HUES6 (cell line): ENCODE results near the gene GRIK3.

Experiments used
- H3K27ac ChIP-seq: 2 replicates; pipeline ENCODE4 v1.7.0; 2013; ENCODE audit warnings: low read depth, mild to moderate bottlenecking, low read length, inconsistent platforms
- H3K27me3 ChIP-seq: 2 replicates; pipeline ENCODE4 v1.6.1; 2013; ENCODE audit warnings: low read length; ENCODE audit not compliant: control insufficient read depth, insufficient read depth
- H3K36me3 ChIP-seq: 2 replicates; pipeline ENCODE4 v1.6.1; 2013; ENCODE audit warnings: low read length; ENCODE audit not compliant: control insufficient read depth, insufficient read depth
- H3K4me1 ChIP-seq: 2 replicates; pipeline ENCODE4 v1.6.1; 2013; ENCODE audit warnings: low read length; ENCODE audit not compliant: control insufficient read depth, insufficient read depth
- H3K4me3 ChIP-seq: 2 replicates; pipeline ENCODE4 v1.5.1; 2013; ENCODE audit warnings: low read depth, low read length
- H3K9ac ChIP-seq: one replicate; pipeline ENCODE4 v1.6.1; 2013; ENCODE audit warnings: mild to moderate bottlenecking, low read length
- H3K9me3 ChIP-seq: 2 replicates; pipeline ENCODE4 v1.6.1; 2013; ENCODE audit warnings: low read depth, low read length; ENCODE audit not compliant: control insufficient read depth, insufficient read depth

Gene GRIK3

GRCh38 chr1:36992139-36992943 is 42.0 kb downstream of the GRIK3 start:
- Histone ChIP-seq H3K4me3 (no peak overlapping the region), H3K27me3 (peaks cover 6% of the 10 kb centered on the region; the same call in 1 of the 2 replicates), H3K9ac (no peak overlapping the region), H3K4me1 (no peaks in the 10 kb centered on the region), H3K36me3 (no peaks in the 10 kb centered on the region), H3K27ac (no peak overlapping the region), H3K9me3 (no peaks in the 10 kb centered on the region)

GRCh38 chr1:36991551-36991950 is 42.8 kb downstream of the GRIK3 start:
- no peaks in the 10 kb centered on the region for H3K4me1 ChIP-seq
- H3K4me3 ChIP-seq: no peak overlapping the region
- no peaks in the 10 kb centered on the region for H3K36me3 ChIP-seq
- no peak overlapping the region for H3K9ac ChIP-seq
- peaks cover 6% of the 10 kb centered on the region; the same call in 1 of the 2 replicates for H3K27me3 ChIP-seq
- no peaks in the 10 kb centered on the region for H3K9me3 ChIP-seq
- H3K27ac ChIP-seq: no peak overlapping the region

- peaks cover 6% of the 10 kb centered on the region; the same call in 1 of the 2 replicates for H3K27me3 ChIP-seq
These were observed 43.4 kb downstream of the GRIK3 start for GRCh38 chr1:36990928-36991327.

GRCh38 chr1:36989241-36989640 is 45.1 kb downstream of the GRIK3 start:
- Histone ChIP-seq H3K27me3 (peaks cover 6% of the 10 kb centered on the region; the same call in 1 of the 2 replicates), H3K36me3 (no peaks in the 10 kb centered on the region), H3K9me3 (no peaks in the 10 kb centered on the region)

More at GRCh38 chr1:36990928-36991327, 43.4 kb downstream of the GRIK3 start:
- Histone ChIP-seq H3K9me3 (no peaks in the 10 kb centered on the region), H3K36me3 (no peaks in the 10 kb centered on the region), H3K4me1 (no peaks in the 10 kb centered on the region), H3K9ac (no peak overlapping the region), H3K27ac (no peak overlapping the region), H3K4me3 (no peak overlapping the region)

GRCh38 chr1:36988741-36989193 is 45.5 kb downstream of the GRIK3 start:
- H3K9me3 ChIP-seq: no peaks in the 10 kb centered on the region
- peaks cover 6% of the 10 kb centered on the region; the same call in 1 of the 2 replicates for H3K27me3 ChIP-seq
- no peaks in the 10 kb centered on the region for H3K36me3 ChIP-seq
- no peak overlapping the region for H3K27ac ChIP-seq
- no peaks in the 10 kb centered on the region for H3K4me1 ChIP-seq
- H3K4me3 ChIP-seq: no peak overlapping the region
- no peak overlapping the region for H3K9ac ChIP-seq

More at GRCh38 chr1:36989241-36989640, 45.1 kb downstream of the GRIK3 start:
- Histone ChIP-seq H3K4me3 (no peak overlapping the region), H3K4me1 (no peaks in the 10 kb centered on the region), H3K9ac (no peak overlapping the region), H3K27ac (no peak overlapping the region)

GRCh38 chr1:36988321-36988720 is 46.0 kb downstream of the GRIK3 start:
- peaks cover 6% of the 10 kb centered on the region; the same call in 1 of the 2 replicates for H3K27me3 ChIP-seq
- H3K9me3 ChIP-seq: no peaks in the 10 kb centered on the region
- H3K4me3 ChIP-seq: no peak overlapping the region
- H3K9ac ChIP-seq: no peak overlapping the region
- no peak overlapping the region for H3K27ac ChIP-seq
- no peaks in the 10 kb centered on the region for H3K4me1 ChIP-seq
- no peaks in the 10 kb centered on the region for H3K36me3 ChIP-seq

- no peak overlapping the region for H3K4me3 ChIP-seq
- no peak overlapping the region for H3K27ac ChIP-seq
- H3K4me1 ChIP-seq: no peaks in the 10 kb centered on the region
- H3K36me3 ChIP-seq: no peaks in the 10 kb centered on the region
- H3K27me3 ChIP-seq: peaks cover 6% of the 10 kb centered on the region; the same call in 1 of the 2 replicates
- H3K9ac ChIP-seq: no peak overlapping the region
- no peaks in the 10 kb centered on the region for H3K9me3 ChIP-seq
These were observed 47.0 kb downstream of the GRIK3 start for GRCh38 chr1:36987276-36987675.

- Histone ChIP-seq H3K27ac (no peak overlapping the region), H3K4me3 (no peak overlapping the region), H3K9ac (no peak overlapping the region), H3K4me1 (no peaks in the 10 kb centered on the region), H3K36me3 (no peaks in the 10 kb centered on the region), H3K9me3 (no peaks in the 10 kb centered on the region), H3K27me3 (peaks cover 1% of the 10 kb centered on the region; the same call in 1 of the 2 replicates)
These were observed 47.9 kb downstream of the GRIK3 start for GRCh38 chr1:36986241-36986985.

- Histone ChIP-seq H3K9ac (no peak overlapping the region), H3K4me3 (no peak overlapping the region), H3K4me1 (no peaks in the 10 kb centered on the region), H3K27me3 (0 out of 2 replicates have a peak, but pooled peaks cover 4% of the 10 kb centered on the region), H3K36me3 (no peaks in the 10 kb centered on the region), H3K27ac (no peak overlapping the region), H3K9me3 (no peaks in the 10 kb centered on the region)
These were observed 49.6 kb downstream of the GRIK3 start for GRCh38 chr1:36984675-36985074.

- Histone ChIP-seq H3K27ac (no peak overlapping the region), H3K27me3 (0 out of 2 replicates have a peak, but pooled peaks cover 4% of the 10 kb centered on the region), H3K4me1 (no peaks in the 10 kb centered on the region), H3K9me3 (no peaks in the 10 kb centered on the region), H3K9ac (no peak overlapping the region), H3K36me3 (no peaks in the 10 kb centered on the region), H3K4me3 (no peak overlapping the region)
These were observed 50.3 kb downstream of the GRIK3 start for GRCh38 chr1:36984026-36984425.

GRCh38 chr1:36982709-36983108 is 51.6 kb downstream of the GRIK3 start:
- Histone ChIP-seq H3K4me3 (no peak overlapping the region), H3K27ac (no peak overlapping the region), H3K36me3 (no peaks in the 10 kb centered on the region), H3K9me3 (peaks cover 8% of the 10 kb centered on the region), H3K9ac (no peak overlapping the region), H3K27me3 (0 out of 2 replicates have a peak, but pooled peaks cover 4% of the 10 kb centered on the region), H3K4me1 (no peaks in the 10 kb centered on the region)
